Pancreas (tissue), 10 donors: ENCODE measurements around the gene TRIM71. TPM values are rescaled to one million over a fixed set of nuclear protein-coding genes. Genes with fewer than 3 reads are reported as not detected.

Experiments used
- ATAC-seq, 4 donors: fragments of 200-7000 bp; cut with Tn5 transposase; one replicate each; pipeline versions ENCODE4 v1.8.0 to v1.9.1; 2020; ENCODE audit warnings: mild to moderate bottlenecking in 4 of 4, moderate library complexity in 4 of 4
- DNase-seq, 6 donors: peaks; one replicate each; pipeline ENCODE4 v3.0.0-alpha.2; 2020
- FAIRE-seq: peaks from 2 replicates; lab custom pipeline; 2012; peaks lifted over from hg19 to GRCh38; lab: Jason Lieb, UNC
- H3K27ac ChIP-seq, 4 donors: fragments of 200-600 bp; sonication (generic); 1 replicate in 3 of 4; 2 replicates in 1 of 4; pipeline versions ENCODE4 v1.5.0 to v1.8.0; 2020
- H3K27me3 ChIP-seq, 4 donors: fragments of 200-600 bp; one replicate each; pipeline ENCODE4 v1.8.0; 2021
- H3K36me3 ChIP-seq, 3 donors: fragments of 200-600 bp; sonication (generic) in 1 of 3; one replicate each; pipeline versions ENCODE4 v1.5.0 to v1.8.0; 2020 to 2021
- H3K4me1 ChIP-seq, 3 donors: fragments of 200-600 bp; one replicate each; pipeline ENCODE4 v1.8.0; 2021
- H3K4me3 ChIP-seq, 4 donors: fragments of 200-600 bp; sonication (generic) in 2 of 4; one replicate each; pipeline versions ENCODE4 v1.5.0 to v1.8.0; 2020 to 2021
- H3K9me3 ChIP-seq, 4 donors: fragments of 200-600 bp; one replicate each; pipeline ENCODE4 v1.8.0; 2021
- CTCF ChIP-seq, 4 donors: fragments of 200-600 bp; sonication (generic) in 3 of 4; IDR thresholded peaks; one replicate each; pipeline versions ENCODE4 v1.5.0 to v1.8.0; 2021; ENCODE audit warnings: antibody characterized with exemption in 4 of 4
- WGBS, 2 donors: extraction: QIAGEN DNeasy Blood & Tissue Kit; methylation state at CpG; one replicate each; pipeline ENCODE4 v1.1.7; 2013; 5-methylcytosine and 5-hydroxymethylcytosine counted together
- intact Hi-C, 3 donors: fragments of 100-400 bp; cut with DNase I; formaldehyde crosslinking; loops; one replicate each; pipeline versions ENCODE4 v1.11.1 to v1.14.2; 2022
- polyA plus RNA-seq, 2 donors: library from polyadenylated mRNA; stranded (reverse); fragments of 200-250 nt; gene quantifications; one replicate each; pipeline ENCODE4 v1.2.3, GENCODE V29; 2013
- total RNA-seq, 6 donors: library from RNA; stranded (reverse); fragmentation: NEBNext Ultra II Directional in 4 of 6; extraction: Animal tissue kit (Norgen Biotek cat#: 25700) in 4 of 6; gene quantifications; one replicate each; pipeline versions ENCODE4 v1.2.1 to v1.2.4, GENCODE V29; 2021 to 2023
- donor health status: healthy with polysubstance abuse.
- donor health status: DM: no; HTN: no; CAD: no; lungs with moderate emphysema.
- donor health status: DM: no; HTN: no; CAD: no.
- donor health status: control.
- donor health status: control.
- donor health status: Bipolar disorder and iron deficiency.
- donor health status: DM: yes; HTN: yes; CAD: no.
- donor health status: DM: no; HTN: no; CAD: no.
- donor health status: DM: no; HTN: no; CAD: no.
- donor health status: DM: yes; HTN: yes; CAD: no.

TRIM71 gene
- total and polyA plus RNA-seq, 8 donors, result 0.02 to 0.28 (median 0.03) TPM; not detected in 5

DNA sequence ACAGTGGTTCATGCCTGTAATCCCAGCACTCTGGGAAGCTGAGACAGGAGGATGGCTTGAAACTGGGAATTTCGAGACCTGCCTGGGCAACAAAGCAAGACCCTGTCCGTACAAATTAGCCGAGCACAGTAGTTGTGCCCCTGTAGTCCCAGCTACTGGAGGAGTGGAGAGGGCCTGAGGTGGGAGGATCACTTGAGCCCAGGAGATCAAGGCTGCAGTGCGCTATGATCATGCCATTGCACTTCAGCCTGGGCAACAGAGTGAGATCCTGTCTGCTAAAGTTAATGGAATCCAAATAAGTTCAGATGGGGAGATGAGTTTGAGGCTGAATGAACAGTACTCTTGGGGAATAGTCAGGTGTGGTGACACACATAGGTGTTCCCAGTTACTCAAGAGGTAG, 14.4 kb downstream of the TRIM71 start:
- ATAC-seq (no peak), FAIRE-seq (no peak), DNase-seq (no peak)
- 95 to 96% methylated on average over 4 of the region's 4 CpGs for WGBS, 2 donors
- no peak for TF ChIP-seq CTCF (IDR thresholded peaks at IDR 0.05)
- Histone ChIP-seq H3K27ac (no peak overlapping the region), H3K36me3 (no peaks in the 10 kb centered on the region), H3K9me3 (no peaks in the 10 kb centered on the region), H3K4me3 (no peak overlapping the region), H3K4me1 (peaks cover 0 to 3% (median 0%) of the 10 kb centered on the region in 3 donors), H3K27me3 (no peaks in the 10 kb centered on the region)
- intact Hi-C loops, result no loop called here

- Histone ChIP-seq H3K4me1 (peaks cover 0 to 3% (median 0%) of the 10 kb centered on the region in 3 donors), H3K27me3 (no peaks in the 10 kb centered on the region), H3K27ac (no peak overlapping the region), H3K36me3 (no peaks in the 10 kb centered on the region), H3K9me3 (no peaks in the 10 kb centered on the region), H3K4me3 (no peak overlapping the region)
- intact Hi-C loops, result no loop called here
- FAIRE-seq (no peak), DNase-seq (no peak), ATAC-seq (no peak)
- WGBS, 2 donors, result 91 to 96% methylated on average over 2 of the region's 2 CpGs
- TF ChIP-seq CTCF (IDR thresholded peaks at IDR 0.05), result no peak
These were observed 17.2 kb downstream of the TRIM71 start for GRCh38 chr3:32835049-32835371.

GRCh38 chr3:32835961-32836360, 18.2 kb downstream of the TRIM71 start:
- H3K9me3 ChIP-seq, result no peaks in the 10 kb centered on the region
- TF ChIP-seq CTCF (IDR thresholded peaks at IDR 0.05), result no peak
- H3K36me3 ChIP-seq, result no peaks in the 10 kb centered on the region
- no peak overlapping the region for H3K27ac ChIP-seq
- H3K27me3 ChIP-seq, result no peaks in the 10 kb centered on the region
- DNase-seq (no peak), FAIRE-seq (no peak), ATAC-seq (no peak)
- 55 to 62% methylated on average over 4 of the region's 4 CpGs for WGBS, 2 donors
- intact Hi-C loops, result no loop called here
- H3K4me1 ChIP-seq, result peaks cover 0 to 3% (median 0%) of the 10 kb centered on the region in 3 donors
- H3K4me3 ChIP-seq, result no peak overlapping the region

GRCh38 chr3:32836601-32837000, 18.8 kb downstream of the TRIM71 start:
- no peak for FAIRE-seq
- intact Hi-C loops, result no loop called here

More at GRCh38 chr3:32836601-32837000, 18.8 kb downstream of the TRIM71 start:
- ATAC-seq, result no peak
- Histone ChIP-seq H3K27ac (no peak overlapping the region), H3K4me1 (peaks cover 0 to 3% (median 0%) of the 10 kb centered on the region in 3 donors), H3K36me3 (no peaks in the 10 kb centered on the region), H3K27me3 (no peaks in the 10 kb centered on the region), H3K9me3 (no peaks in the 10 kb centered on the region), H3K4me3 (no peak overlapping the region)
- 54 to 64% methylated on average over 4 of the region's 4 CpGs for WGBS, 2 donors
- no peak for TF ChIP-seq CTCF (IDR thresholded peaks at IDR 0.05)
- no peak for DNase-seq
